Measurements from ENCODE around the gene MTERF2. TPM values are rescaled to one million over a fixed set of nuclear protein-coding genes. Genes with fewer than 3 reads are reported as not detected.

MTERF2 gene
- total RNA-seq, 1 experiment from 2014 or later = 7.0 TPM

DNA sequence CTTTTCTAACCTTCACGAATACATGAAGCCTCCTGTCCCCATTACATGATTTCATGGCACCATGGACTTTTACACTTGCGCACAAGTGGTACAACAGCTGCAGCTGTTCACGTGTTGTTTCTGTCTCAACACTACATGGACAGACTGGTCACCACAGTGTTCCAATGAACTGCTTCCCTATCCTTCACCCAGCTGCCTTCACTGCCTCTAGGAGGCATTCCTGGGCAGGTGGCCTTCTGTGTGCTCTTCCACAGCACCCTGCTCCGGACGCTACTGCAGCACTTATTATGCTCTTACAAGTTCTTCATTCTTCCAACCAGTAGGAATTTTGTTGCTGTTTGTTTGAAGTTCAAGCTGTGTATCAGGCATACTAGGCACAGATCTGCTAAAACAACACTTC, 1.5 kb downstream of the MTERF2 start:
- POLR2A ChIA-PET = no interaction called here

DNA sequence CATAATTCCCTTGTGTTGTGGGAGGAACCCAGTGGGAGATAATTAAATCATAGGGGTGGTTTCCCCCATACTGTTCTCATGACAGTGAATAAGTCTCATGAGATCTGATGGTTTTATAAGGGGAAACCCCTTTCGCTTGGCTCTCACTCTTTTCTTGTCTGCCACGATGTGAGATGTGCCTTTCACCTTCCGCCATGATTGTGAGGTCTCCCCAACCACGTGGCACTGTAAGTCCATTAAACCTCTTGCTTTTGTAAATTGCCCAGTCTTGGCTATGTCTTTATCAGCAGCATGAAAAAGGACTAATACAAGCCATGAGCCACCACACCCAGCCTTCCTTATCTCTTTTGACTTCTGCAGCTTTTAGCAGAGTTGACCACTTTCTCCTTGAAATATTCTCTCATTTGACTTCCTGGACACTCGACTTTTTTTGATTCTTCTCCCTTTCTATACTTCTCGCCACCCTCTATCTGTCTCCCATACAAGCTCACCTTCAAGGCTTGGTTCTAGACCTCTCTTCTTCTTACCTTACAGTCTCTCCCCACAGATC, 2.3 kb downstream of the MTERF2 start:
- CTCF ChIA-PET = no interaction called here
- Mint-ChIP-seq H3K27ac (no peak overlapping the region), H3K27me3 (ENCODE audit: low read depth) (peaks cover 7% of the 10 kb centered on the region), H3K9me3 (no peaks in the 10 kb centered on the region), H3K4me1 (peaks cover 22% of the 10 kb centered on the region), H3K36me3 (peaks cover 19% of the 10 kb centered on the region), H3K4me3 (no peak overlapping the region)
- DNase-seq (ENCODE audit: low spot score) (no peak), ATAC-seq (no peak)
- POLR2A ChIA-PET = no interaction called here
- TF ChIP-seq, protein P1, sequence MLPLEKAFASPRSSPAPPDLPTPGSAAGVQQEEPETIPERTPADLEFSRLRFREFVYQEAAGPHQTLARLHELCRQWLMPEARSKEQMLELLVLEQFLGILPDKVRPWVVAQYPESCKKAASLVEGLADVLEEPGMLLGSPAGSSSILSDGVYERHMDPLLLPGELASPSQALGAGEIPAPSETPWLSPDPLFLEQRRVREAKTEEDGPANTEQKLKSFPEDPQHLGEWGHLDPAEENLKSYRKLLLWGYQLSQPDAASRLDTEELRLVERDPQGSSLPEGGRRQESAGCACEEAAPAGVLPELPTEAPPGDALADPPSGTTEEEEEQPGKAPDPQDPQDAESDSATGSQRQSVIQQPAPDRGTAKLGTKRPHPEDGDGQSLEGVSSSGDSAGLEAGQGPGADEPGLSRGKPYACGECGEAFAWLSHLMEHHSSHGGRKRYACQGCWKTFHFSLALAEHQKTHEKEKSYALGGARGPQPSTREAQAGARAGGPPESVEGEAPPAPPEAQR (CRISPR knock-in tag; IDR thresholded peaks at IDR 0.05) = no peak
- no peak for TF ChIP-seq ZNF121 (CRISPR knock-in tag; IDR thresholded peaks at IDR 0.05)
- TF ChIP-seq NR2C2 (CRISPR knock-in tag; IDR thresholded peaks at IDR 0.05) = no peak
- TF ChIP-seq KAT7 (CRISPR knock-in tag; IDR thresholded peaks at IDR 0.05; ENCODE audit: borderline replicate concordance) = no peak
- no peak for TF ChIP-seq JUN (CRISPR knock-in tag; IDR thresholded peaks at IDR 0.05)
- no peak for TF ChIP-seq NFE2L1 (CRISPR knock-in tag; IDR thresholded peaks at IDR 0.05)
- no peak for TF ChIP-seq ELF4 (CRISPR knock-in tag; IDR thresholded peaks at IDR 0.05; ENCODE audit: low read depth)
- TF ChIP-seq, protein P2, sequence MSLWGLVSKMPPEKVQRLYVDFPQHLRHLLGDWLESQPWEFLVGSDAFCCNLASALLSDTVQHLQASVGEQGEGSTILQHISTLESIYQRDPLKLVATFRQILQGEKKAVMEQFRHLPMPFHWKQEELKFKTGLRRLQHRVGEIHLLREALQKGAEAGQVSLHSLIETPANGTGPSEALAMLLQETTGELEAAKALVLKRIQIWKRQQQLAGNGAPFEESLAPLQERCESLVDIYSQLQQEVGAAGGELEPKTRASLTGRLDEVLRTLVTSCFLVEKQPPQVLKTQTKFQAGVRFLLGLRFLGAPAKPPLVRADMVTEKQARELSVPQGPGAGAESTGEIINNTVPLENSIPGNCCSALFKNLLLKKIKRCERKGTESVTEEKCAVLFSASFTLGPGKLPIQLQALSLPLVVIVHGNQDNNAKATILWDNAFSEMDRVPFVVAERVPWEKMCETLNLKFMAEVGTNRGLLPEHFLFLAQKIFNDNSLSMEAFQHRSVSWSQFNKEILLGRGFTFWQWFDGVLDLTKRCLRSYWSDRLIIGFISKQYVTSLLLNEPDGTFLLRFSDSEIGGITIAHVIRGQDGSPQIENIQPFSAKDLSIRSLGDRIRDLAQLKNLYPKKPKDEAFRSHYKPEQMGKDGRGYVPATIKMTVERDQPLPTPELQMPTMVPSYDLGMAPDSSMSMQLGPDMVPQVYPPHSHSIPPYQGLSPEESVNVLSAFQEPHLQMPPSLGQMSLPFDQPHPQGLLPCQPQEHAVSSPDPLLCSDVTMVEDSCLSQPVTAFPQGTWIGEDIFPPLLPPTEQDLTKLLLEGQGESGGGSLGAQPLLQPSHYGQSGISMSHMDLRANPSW (CRISPR knock-in tag; conservative IDR thresholded peaks at IDR 0.05; ENCODE audit: low read depth) = no peak
- no peak for TF ChIP-seq ZNF416 (CRISPR knock-in tag; IDR thresholded peaks at IDR 0.05)
- no peak for TF ChIP-seq ZNF396 (CRISPR knock-in tag; IDR thresholded peaks at IDR 0.05; ENCODE audit: borderline replicate concordance)
- no peak for TF ChIP-seq ZNF138 (CRISPR knock-in tag; conservative IDR thresholded peaks at IDR 0.05)
- TF ChIP-seq NR1H2 (CRISPR knock-in tag; IDR thresholded peaks at IDR 0.05) = no peak
- no peak for TF ChIP-seq TCF7 (CRISPR knock-in tag; IDR thresholded peaks at IDR 0.05; ENCODE audit: low read depth)
- TF ChIP-seq OVOL2 (CRISPR knock-in tag; IDR thresholded peaks at IDR 0.05; ENCODE audit: borderline replicate concordance) = no peak
- TF ChIP-seq, protein P3, sequence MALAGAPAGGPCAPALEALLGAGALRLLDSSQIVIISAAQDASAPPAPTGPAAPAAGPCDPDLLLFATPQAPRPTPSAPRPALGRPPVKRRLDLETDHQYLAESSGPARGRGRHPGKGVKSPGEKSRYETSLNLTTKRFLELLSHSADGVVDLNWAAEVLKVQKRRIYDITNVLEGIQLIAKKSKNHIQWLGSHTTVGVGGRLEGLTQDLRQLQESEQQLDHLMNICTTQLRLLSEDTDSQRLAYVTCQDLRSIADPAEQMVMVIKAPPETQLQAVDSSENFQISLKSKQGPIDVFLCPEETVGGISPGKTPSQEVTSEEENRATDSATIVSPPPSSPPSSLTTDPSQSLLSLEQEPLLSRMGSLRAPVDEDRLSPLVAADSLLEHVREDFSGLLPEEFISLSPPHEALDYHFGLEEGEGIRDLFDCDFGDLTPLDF (CRISPR knock-in tag; IDR thresholded peaks at IDR 0.05) = no peak
- TF ChIP-seq HMGA2 (CRISPR knock-in tag; IDR thresholded peaks at IDR 0.05) = no peak
- TF ChIP-seq, protein P4, sequence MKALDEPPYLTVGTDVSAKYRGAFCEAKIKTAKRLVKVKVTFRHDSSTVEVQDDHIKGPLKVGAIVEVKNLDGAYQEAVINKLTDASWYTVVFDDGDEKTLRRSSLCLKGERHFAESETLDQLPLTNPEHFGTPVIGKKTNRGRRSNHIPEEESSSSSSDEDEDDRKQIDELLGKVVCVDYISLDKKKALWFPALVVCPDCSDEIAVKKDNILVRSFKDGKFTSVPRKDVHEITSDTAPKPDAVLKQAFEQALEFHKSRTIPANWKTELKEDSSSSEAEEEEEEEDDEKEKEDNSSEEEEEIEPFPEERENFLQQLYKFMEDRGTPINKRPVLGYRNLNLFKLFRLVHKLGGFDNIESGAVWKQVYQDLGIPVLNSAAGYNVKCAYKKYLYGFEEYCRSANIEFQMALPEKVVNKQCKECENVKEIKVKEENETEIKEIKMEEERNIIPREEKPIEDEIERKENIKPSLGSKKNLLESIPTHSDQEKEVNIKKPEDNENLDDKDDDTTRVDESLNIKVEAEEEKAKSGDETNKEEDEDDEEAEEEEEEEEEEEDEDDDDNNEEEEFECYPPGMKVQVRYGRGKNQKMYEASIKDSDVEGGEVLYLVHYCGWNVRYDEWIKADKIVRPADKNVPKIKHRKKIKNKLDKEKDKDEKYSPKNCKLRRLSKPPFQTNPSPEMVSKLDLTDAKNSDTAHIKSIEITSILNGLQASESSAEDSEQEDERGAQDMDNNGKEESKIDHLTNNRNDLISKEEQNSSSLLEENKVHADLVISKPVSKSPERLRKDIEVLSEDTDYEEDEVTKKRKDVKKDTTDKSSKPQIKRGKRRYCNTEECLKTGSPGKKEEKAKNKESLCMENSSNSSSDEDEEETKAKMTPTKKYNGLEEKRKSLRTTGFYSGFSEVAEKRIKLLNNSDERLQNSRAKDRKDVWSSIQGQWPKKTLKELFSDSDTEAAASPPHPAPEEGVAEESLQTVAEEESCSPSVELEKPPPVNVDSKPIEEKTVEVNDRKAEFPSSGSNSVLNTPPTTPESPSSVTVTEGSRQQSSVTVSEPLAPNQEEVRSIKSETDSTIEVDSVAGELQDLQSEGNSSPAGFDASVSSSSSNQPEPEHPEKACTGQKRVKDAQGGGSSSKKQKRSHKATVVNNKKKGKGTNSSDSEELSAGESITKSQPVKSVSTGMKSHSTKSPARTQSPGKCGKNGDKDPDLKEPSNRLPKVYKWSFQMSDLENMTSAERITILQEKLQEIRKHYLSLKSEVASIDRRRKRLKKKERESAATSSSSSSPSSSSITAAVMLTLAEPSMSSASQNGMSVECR (CRISPR knock-in tag; IDR thresholded peaks at IDR 0.05; ENCODE audit: borderline replicate concordance) = no peak
- TF ChIP-seq FOXJ3 (CRISPR knock-in tag; IDR thresholded peaks at IDR 0.05; ENCODE audit: borderline replicate concordance) = no peak
- no peak for TF ChIP-seq PRRX2 (CRISPR knock-in tag; IDR thresholded peaks at IDR 0.05)
- TF ChIP-seq, protein P5, sequence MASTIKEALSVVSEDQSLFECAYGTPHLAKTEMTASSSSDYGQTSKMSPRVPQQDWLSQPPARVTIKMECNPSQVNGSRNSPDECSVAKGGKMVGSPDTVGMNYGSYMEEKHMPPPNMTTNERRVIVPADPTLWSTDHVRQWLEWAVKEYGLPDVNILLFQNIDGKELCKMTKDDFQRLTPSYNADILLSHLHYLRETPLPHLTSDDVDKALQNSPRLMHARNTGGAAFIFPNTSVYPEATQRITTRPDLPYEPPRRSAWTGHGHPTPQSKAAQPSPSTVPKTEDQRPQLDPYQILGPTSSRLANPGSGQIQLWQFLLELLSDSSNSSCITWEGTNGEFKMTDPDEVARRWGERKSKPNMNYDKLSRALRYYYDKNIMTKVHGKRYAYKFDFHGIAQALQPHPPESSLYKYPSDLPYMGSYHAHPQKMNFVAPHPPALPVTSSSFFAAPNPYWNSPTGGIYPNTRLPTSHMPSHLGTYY (CRISPR knock-in tag; IDR thresholded peaks at IDR 0.05) = no peak

More for the DNA sequence above, 1.5 kb downstream of the MTERF2 start:
- Mint-ChIP-seq H3K36me3 (peaks cover 19% of the 10 kb centered on the region), H3K4me1 (peaks cover 22% of the 10 kb centered on the region), H3K4me3 (0 out of 2 replicates have a peak overlapping the region, but pooled peaks have one; percentile 88), H3K27ac (no peak overlapping the region), H3K9me3 (no peaks in the 10 kb centered on the region), H3K27me3 (ENCODE audit: low read depth) (peaks cover 7% of the 10 kb centered on the region)
- no peak for ATAC-seq
- CTCF ChIA-PET = no interaction called here
- TF ChIP-seq ZNF121 (CRISPR knock-in tag; IDR thresholded peaks at IDR 0.05) (no peak), FOXP1 (CRISPR knock-in tag; IDR thresholded peaks at IDR 0.05; ENCODE audit: borderline replicate concordance) (no peak)
- TF ChIP-seq, protein P6, sequence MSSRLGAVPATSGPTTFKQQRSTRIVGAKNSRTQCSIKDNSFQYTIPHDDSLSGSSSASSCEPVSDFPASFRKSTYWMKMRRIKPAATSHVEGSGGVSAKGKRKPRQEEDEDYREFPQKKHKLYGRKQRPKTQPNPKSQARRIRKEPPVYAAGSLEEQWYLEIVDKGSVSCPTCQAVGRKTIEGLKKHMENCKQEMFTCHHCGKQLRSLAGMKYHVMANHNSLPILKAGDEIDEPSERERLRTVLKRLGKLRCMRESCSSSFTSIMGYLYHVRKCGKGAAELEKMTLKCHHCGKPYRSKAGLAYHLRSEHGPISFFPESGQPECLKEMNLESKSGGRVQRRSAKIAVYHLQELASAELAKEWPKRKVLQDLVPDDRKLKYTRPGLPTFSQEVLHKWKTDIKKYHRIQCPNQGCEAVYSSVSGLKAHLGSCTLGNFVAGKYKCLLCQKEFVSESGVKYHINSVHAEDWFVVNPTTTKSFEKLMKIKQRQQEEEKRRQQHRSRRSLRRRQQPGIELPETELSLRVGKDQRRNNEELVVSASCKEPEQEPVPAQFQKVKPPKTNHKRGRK (CRISPR knock-in tag; IDR thresholded peaks at IDR 0.05; ENCODE audit: borderline replicate concordance) = no peak
- DNase-seq (ENCODE audit: low spot score) = no peak
